ENCODE measurements around the gene ANKRD24.

GRCh38 chr19:4232614-4233281 is 50.3 kb downstream of the ANKRD24 start:
- TF ChIP-seq CTCF (conservative IDR thresholded peaks at IDR 0.05; ENCODE audit: low read depth, low read length) (no peak), EZH2 (IDR thresholded peaks at IDR 0.05; ENCODE audit: borderline replicate concordance, low read depth, low read length, poor library complexity, severe bottlenecking) (no peak)

Data from A673 (cell line).